ENCODE results near the gene NDUFAF7. TPM values are rescaled to one million over a fixed set of nuclear protein-coding genes. Genes with fewer than 3 reads are reported as not detected.

NDUFAF7 gene
- total and polyA plus RNA-seq, 9 of the 15 experiments (the other 6 are each of a cell fraction or from before 2014, with no cell fraction given): 14.9 to 41.6 (median 23.9) TPM

DNA sequence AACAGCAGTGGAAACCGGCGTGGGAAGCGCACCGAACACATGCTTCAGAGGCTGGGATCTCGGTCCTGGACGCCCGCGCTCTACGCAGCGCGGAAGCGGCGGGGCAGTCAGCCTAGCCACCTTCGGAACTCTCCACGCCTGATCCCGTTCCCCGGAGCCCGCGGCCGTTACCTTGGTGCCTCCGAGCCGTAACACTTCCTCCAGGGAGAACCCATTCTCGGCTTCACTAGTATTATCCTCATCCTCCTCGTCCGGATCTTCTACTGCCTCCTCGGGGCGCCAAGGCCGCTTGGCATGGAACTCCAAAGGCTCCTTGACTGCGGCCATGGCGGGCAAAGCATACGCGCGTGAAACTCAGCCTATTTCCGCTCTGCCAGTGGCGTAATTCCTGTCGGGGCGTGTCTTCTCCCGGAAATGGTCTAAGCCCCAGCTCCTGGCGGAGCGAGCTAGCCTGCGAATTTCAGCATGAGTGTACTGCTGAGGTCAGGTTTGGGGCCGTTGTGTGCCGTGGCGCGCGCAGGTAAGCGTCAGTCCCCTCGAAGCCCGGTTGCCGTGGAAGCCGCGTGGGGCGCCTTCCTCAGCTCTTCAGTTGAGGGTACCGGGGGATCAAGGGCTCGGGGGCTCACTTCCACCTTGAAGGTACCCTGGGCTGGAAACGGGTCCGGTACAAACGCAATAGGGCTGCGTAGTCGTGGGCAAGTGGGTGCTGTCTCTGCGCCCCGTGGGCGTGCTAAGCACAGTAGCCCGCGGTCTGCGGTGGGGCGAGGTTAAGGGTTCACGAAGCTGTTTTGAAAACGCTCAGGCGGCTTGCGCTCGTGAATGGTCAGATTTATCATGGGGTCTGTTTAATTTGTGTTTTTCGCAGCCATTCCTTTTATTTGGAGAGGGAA is at the start of gene NDUFAF7, which contains the start of gene CEBPZ (continued):
- TF ChIP-seq, protein P1, sequence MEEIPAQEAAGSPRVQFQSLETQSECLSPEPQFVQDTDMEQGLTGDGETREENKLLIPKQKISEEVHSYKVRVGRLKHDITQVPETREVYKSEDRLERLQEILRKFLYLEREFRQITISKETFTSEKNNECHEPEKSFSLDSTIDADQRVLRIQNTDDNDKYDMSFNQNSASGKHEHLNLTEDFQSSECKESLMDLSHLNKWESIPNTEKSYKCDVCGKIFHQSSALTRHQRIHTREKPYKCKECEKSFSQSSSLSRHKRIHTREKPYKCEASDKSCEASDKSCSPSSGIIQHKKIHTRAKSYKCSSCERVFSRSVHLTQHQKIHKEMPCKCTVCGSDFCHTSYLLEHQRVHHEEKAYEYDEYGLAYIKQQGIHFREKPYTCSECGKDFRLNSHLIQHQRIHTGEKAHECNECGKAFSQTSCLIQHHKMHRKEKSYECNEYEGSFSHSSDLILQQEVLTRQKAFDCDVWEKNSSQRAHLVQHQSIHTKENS (CRISPR knock-in tag; IDR thresholded peaks at IDR 0.05): no peak
- TF ChIP-seq ILF3 (IDR thresholded peaks at IDR 0.05; ENCODE audit: borderline replicate concordance): no peak
- TF ChIP-seq YY1 (IDR thresholded peaks at IDR 0.05; ENCODE audit: borderline replicate concordance in 1 of 3, control insufficient read depth in 1 of 3, extremely low read depth in 1 of 3, insufficient read depth in 3 of 3, insufficient read length in 1 of 3, insufficient replicate concordance in 2 of 3, low read depth in 1 of 3, low read length in 2 of 3): peak; percentile 50 to 96 (median 88)
- TF ChIP-seq TAL1 (IDR thresholded peaks at IDR 0.05): no peak
- TF ChIP-seq POLR2A (conservative IDR thresholded peaks at IDR 0.05): peak; percentile 97
- no peak for TF ChIP-seq KLF6 (CRISPR knock-in tag; IDR thresholded peaks at IDR 0.05; ENCODE audit: borderline replicate concordance)
- TF ChIP-seq, protein P2, sequence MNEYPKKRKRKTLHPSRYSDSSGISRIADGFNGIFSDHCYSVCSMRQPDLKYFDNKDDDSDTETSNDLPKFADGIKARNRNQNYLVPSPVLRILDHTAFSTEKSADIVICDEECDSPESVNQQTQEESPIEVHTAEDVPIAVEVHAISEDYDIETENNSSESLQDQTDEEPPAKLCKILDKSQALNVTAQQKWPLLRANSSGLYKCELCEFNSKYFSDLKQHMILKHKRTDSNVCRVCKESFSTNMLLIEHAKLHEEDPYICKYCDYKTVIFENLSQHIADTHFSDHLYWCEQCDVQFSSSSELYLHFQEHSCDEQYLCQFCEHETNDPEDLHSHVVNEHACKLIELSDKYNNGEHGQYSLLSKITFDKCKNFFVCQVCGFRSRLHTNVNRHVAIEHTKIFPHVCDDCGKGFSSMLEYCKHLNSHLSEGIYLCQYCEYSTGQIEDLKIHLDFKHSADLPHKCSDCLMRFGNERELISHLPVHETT (CRISPR knock-in tag; conservative IDR thresholded peaks at IDR 0.05 in 1 of 2, IDR thresholded peaks at IDR 0.05 in 1 of 2): no peak
- TF ChIP-seq ZNF263 (CRISPR knock-in tag; IDR thresholded peaks at IDR 0.05; ENCODE audit: borderline replicate concordance): 0 out of 2 replicates have a peak, but pooled peaks have one; percentile 11
- peak; percentile 94 for TF ChIP-seq POLR2AphosphoS5 (IDR thresholded peaks at IDR 0.05; ENCODE audit: control insufficient read depth, insufficient read depth, low read depth, low read length)
- no peak for TF ChIP-seq SRSF7 (optimal IDR thresholded peaks at IDR 0.05; ENCODE audit: low read depth, low read length)
- no peak for TF ChIP-seq NCOR1 (IDR thresholded peaks at IDR 0.05)
- 0 out of 2 replicates have a peak, but pooled peaks have one; percentile 61 for TF ChIP-seq ZBTB7A (IDR thresholded peaks at IDR 0.05; ENCODE audit: borderline replicate concordance, control insufficient read depth, low read depth, low read length)
- TF ChIP-seq SMC3 (conservative IDR thresholded peaks at IDR 0.05; ENCODE audit: insufficient read depth, low read depth, low read length): no peak
- TF ChIP-seq ZNF76 (CRISPR knock-in tag; IDR thresholded peaks at IDR 0.05; ENCODE audit: borderline replicate concordance): 0 out of 2 replicates have a peak, but pooled peaks have one; percentile 25
- no peak for TF ChIP-seq HEY1 (CRISPR knock-in tag; IDR thresholded peaks at IDR 0.05; ENCODE audit: borderline replicate concordance)
- TF ChIP-seq, protein P3, sequence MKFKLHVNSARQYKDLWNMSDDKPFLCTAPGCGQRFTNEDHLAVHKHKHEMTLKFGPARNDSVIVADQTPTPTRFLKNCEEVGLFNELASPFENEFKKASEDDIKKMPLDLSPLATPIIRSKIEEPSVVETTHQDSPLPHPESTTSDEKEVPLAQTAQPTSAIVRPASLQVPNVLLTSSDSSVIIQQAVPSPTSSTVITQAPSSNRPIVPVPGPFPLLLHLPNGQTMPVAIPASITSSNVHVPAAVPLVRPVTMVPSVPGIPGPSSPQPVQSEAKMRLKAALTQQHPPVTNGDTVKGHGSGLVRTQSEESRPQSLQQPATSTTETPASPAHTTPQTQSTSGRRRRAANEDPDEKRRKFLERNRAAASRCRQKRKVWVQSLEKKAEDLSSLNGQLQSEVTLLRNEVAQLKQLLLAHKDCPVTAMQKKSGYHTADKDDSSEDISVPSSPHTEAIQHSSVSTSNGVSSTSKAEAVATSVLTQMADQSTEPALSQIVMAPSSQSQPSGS (CRISPR knock-in tag; IDR thresholded peaks at IDR 0.05): no peak
- TF ChIP-seq BRCA1 (IDR thresholded peaks at IDR 0.05): no peak
- TF ChIP-seq BRCA1 (CRISPR knock-in tag; IDR thresholded peaks at IDR 0.05): no peak
- peak; percentile 82 for TF ChIP-seq HNRNPLL (IDR thresholded peaks at IDR 0.05; ENCODE audit: low read depth, low read length, poor library complexity, severe bottlenecking)
- TF ChIP-seq, protein P4, sequence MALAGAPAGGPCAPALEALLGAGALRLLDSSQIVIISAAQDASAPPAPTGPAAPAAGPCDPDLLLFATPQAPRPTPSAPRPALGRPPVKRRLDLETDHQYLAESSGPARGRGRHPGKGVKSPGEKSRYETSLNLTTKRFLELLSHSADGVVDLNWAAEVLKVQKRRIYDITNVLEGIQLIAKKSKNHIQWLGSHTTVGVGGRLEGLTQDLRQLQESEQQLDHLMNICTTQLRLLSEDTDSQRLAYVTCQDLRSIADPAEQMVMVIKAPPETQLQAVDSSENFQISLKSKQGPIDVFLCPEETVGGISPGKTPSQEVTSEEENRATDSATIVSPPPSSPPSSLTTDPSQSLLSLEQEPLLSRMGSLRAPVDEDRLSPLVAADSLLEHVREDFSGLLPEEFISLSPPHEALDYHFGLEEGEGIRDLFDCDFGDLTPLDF (CRISPR knock-in tag; IDR thresholded peaks at IDR 0.05): peak; percentile 45; the same call in 1 of the 2 replicates

All from K562 (cell line).